HepG2 (cell line): ENCODE data around the gene GRAMD1B. TPM values are rescaled to one million over a fixed set of nuclear protein-coding genes. Genes with fewer than 3 reads are reported as not detected.

Source experiments
- ATAC-seq: fragments of 200-7000 bp; cut with Tn5 transposase; 3 replicates; pipeline ENCODE4 v1.9.1; 2020; ENCODE audit warnings: mild to moderate bottlenecking, moderate library complexity
- BruUV-seq: library from RNA; stranded (reverse); fragments of 400-500 nt; replicated peaks from 2 replicates; lab custom pipeline; 2021; lab: Mats Ljungman, UMichigan
- CTCF ChIA-PET: fragments of 300-600 bp; formaldehyde crosslinking; extraction: SDS; loops from one replicate; lab custom pipeline; 2021; ENCODE audit warnings: low total read pairs, inconsistent platforms, low intra/inter-chr PET ratio; lab: Yijun Ruan, JAX
- POLR2A ChIA-PET: fragments of 350-600 bp; sonication (Branson Sonifier 250); formaldehyde crosslinking; loops from one replicate; lab custom pipeline; 2020; ENCODE audit warnings: antibody characterized with exemption, inconsistent platforms; lab: Yijun Ruan, JAX
- DNase-seq: peaks from one replicate; pipeline ENCODE4 v3.0.0-alpha.2; 2015; ENCODE audit warnings: low spot score
- FAIRE-seq: peaks from 3 replicates; lab custom pipeline; 2011; peaks lifted over from hg19 to GRCh38; lab: Jason Lieb, UNC
- H2AFZ ChIP-seq: one replicate; pipeline ENCODE4 v1.6.1; 2011; ENCODE audit warnings: low read length, inconsistent platforms
- H3K27ac ChIP-seq: fragments of 300-600 bp; 3 replicates; pipeline ENCODE4 v1.8.0; 2011; ENCODE audit warnings: mixed run types, mild to moderate bottlenecking, mixed read lengths, low read length, inconsistent platforms; ENCODE audit not compliant: insufficient read depth; ENCODE audit errors: extremely low read length
- H3K27me3 ChIP-seq, 2 experiments: fragments of 200-600 bp in 1 of 2; 2 replicates in 1 of 2; 3 replicates in 1 of 2; pipeline versions ENCODE4 v1.6.0 to v1.8.0; 2011; ENCODE audit warnings: low read length in 2 of 2, mild to moderate bottlenecking in 2 of 2, moderate library complexity in 2 of 2, inconsistent platforms in 1 of 2; ENCODE audit not compliant: insufficient read depth in 2 of 2, control insufficient read depth in 1 of 2
- H3K36me3 ChIP-seq, 2 experiments: fragments of 200-600 bp in 1 of 2; replicated peaks in 1 of 2; 2 replicates in 1 of 2; 3 replicates in 1 of 2; pipeline versions ENCODE4 v1.5.1 to v1.8.0; 2011; ENCODE audit warnings: low read length in 2 of 2, inconsistent platforms in 1 of 2; ENCODE audit not compliant: insufficient read depth in 2 of 2, control insufficient read depth in 1 of 2
- H3K4me1 ChIP-seq: 2 replicates; pipeline ENCODE4 v1.5.1; 2012; ENCODE audit warnings: low read length, inconsistent platforms; ENCODE audit not compliant: insufficient read depth
- H3K4me2 ChIP-seq: 2 replicates; pipeline ENCODE4 v1.6.0; 2011; ENCODE audit warnings: low read depth, low read length, inconsistent platforms
- H3K4me3 ChIP-seq, 3 experiments: fragments of 200-600 bp in 1 of 3; sonication (generic), shearing (Covaris generic) in 1 of 3; replicated peaks in 1 of 3; 2 replicates each; pipeline ENCODE4 v1.5.1; 2011 to 2016; ENCODE audit warnings: low read length in 3 of 3, inconsistent platforms in 2 of 3, low read depth in 2 of 3, mild to moderate bottlenecking in 2 of 3, control low read depth in 1 of 3, mixed read lengths in 1 of 3; ENCODE audit not compliant: insufficient read depth in 1 of 3
- H3K79me2 ChIP-seq: one replicate; pipeline ENCODE4 v1.6.1; 2011; ENCODE audit warnings: low read length, inconsistent platforms; ENCODE audit not compliant: insufficient read depth
- H3K9ac ChIP-seq: 2 replicates; pipeline ENCODE4 v1.6.0; 2011; ENCODE audit warnings: mild to moderate bottlenecking, low read depth, low read length, inconsistent platforms; ENCODE audit not compliant: insufficient read depth
- H3K9me3 ChIP-seq: 2 replicates; pipeline ENCODE4 v1.5.1; 2012; ENCODE audit warnings: mild to moderate bottlenecking, low read length
- H4K20me1 ChIP-seq: 2 replicates; pipeline ENCODE4 v1.6.0; 2011; ENCODE audit warnings: inconsistent platforms, mild to moderate bottlenecking, low read length, moderate library complexity; ENCODE audit not compliant: insufficient read depth
- KAT7 ChIP-seq: IDR thresholded peaks from 2 replicates; pipeline ENCODE4 v1.6.1; 2018; ENCODE audit warnings: borderline replicate concordance, missing compliant biosample characterization
- POLR2G ChIP-seq: fragments of 200-400 bp; formaldehyde crosslinking; IDR thresholded peaks from 2 replicates; pipeline ENCODE4 v1.6.1; 2018; ENCODE audit warnings: mild to moderate bottlenecking, low read depth, low read length, moderate library complexity
- REXO4 ChIP-seq: sonication (generic); formaldehyde crosslinking; IDR thresholded peaks from 2 replicates; pipeline ENCODE4 v1.8.0; 2022; ENCODE audit warnings: missing genetic modification reagents, mild to moderate bottlenecking, borderline replicate concordance
- SOX5 ChIP-seq: IDR thresholded peaks from 2 replicates; pipeline ENCODE4 v1.6.1; 2016; ENCODE audit warnings: borderline replicate concordance
- SP2 ChIP-seq: sonication (generic); formaldehyde crosslinking; IDR thresholded peaks from 2 replicates; pipeline ENCODE4 v1.5.1; 2020; ENCODE audit warnings: mild to moderate bottlenecking, missing genetic modification reagents
- SP4 ChIP-seq: sonication (generic); formaldehyde crosslinking; IDR thresholded peaks from 2 replicates; pipeline ENCODE4 v1.8.1; 2023; ENCODE audit warnings: mild to moderate bottlenecking, missing genetic modification reagents
- ZNF275 ChIP-seq: sonication (generic); formaldehyde crosslinking; IDR thresholded peaks from 2 replicates; pipeline ENCODE4 v1.8.0; 2022; ENCODE audit warnings: missing genetic modification reagents, mild to moderate bottlenecking, inconsistent platforms, borderline replicate concordance
- ZNF614 ChIP-seq: IDR thresholded peaks from 2 replicates; pipeline ENCODE4 v1.6.1; 2018; ENCODE audit warnings: missing biosample characterization, missing genetic modification reagents, inconsistent platforms, borderline replicate concordance
- ZNF674 ChIP-seq: sonication (generic); formaldehyde crosslinking; IDR thresholded peaks from 2 replicates; pipeline ENCODE4 v1.5.0; 2020; ENCODE audit warnings: low read depth, mild to moderate bottlenecking, missing genetic modification reagents
- WGBS: methylation state at CpG from one replicate; pipeline ENCODE4 v1.1.6; 2017; ENCODE audit warnings: low lambda C conversion rate; 5-methylcytosine and 5-hydroxymethylcytosine counted together
- in situ Hi-C: cut with HindIII; loops from 2 replicates; pipeline ENCODE4 v1.10.0; 2017; ENCODE audit warnings: low pct_unique_long_range_greater_than_20kb; ENCODE audit not compliant: extremely low pct_ligation_motif_present
- intact Hi-C: fragments of 100-400 bp; cut with micrococcal nuclease; formaldehyde crosslinking; loops from one replicate; pipeline ENCODE4 v1.10.0; 2022; ENCODE audit not compliant: unreplicated experiment
- polyA plus RNA-seq, 8 experiments: library from polyadenylated mRNA; depleted of rRNA in 3 of 8; stranded (reverse) in 7 of 8; unstranded in 1 of 8; fragments of >200 nt; fragmentation: Illumina TruSeq in 4 of 8; extraction: Trizol in 4 of 8; gene quantifications; 2 replicates each; pipeline versions ENCODE4 v1.2.1 to v1.2.3, GENCODE V29; 2011 to 2016; ENCODE audit warnings: low read depth in 4 of 8, missing spikeins in 1 of 8, mixed read lengths in 1 of 8; ENCODE audit not compliant: insufficient read depth in 1 of 8
- total RNA-seq, 5 experiments: library from RNA; depleted of rRNA; stranded (reverse); fragments of >200 nt; fragmentation: Illumina TruSeq; extraction: Trizol; gene quantifications; 2 replicates each; pipeline ENCODE4 v1.2.3, GENCODE V29; 2016; ENCODE audit warnings: low read depth in 1 of 5
- TF ChIP-seq, protein P1 (sequence below): sonication (generic); formaldehyde crosslinking; IDR thresholded peaks from 2 replicates; pipeline ENCODE4 v1.5.0; 2020; ENCODE audit warnings: mild to moderate bottlenecking, missing genetic modification reagents
- TF ChIP-seq, protein P2 (sequence below): IDR thresholded peaks from 2 replicates; pipeline ENCODE4 v1.6.1; 2012; ENCODE audit warnings: low read length, improper control_type of control experiment
- TF ChIP-seq, protein P3 (sequence below): sonication (generic); formaldehyde crosslinking; conservative IDR thresholded peaks from 2 replicates; pipeline ENCODE4 v1.8.0; 2022; ENCODE audit warnings: missing genetic modification reagents
- TF ChIP-seq, protein P4 (sequence below): sonication (generic); formaldehyde crosslinking; IDR thresholded peaks from 2 replicates; pipeline ENCODE4 v1.4.0; 2020; ENCODE audit warnings: missing genetic modification reagents

GRAMD1B gene
- total and polyA plus RNA-seq, 2 of the 13 experiments (the other 11 are each of a cell fraction or from before 2014, with no cell fraction given) = 0.12 TPM; not detected in 1

DNA sequence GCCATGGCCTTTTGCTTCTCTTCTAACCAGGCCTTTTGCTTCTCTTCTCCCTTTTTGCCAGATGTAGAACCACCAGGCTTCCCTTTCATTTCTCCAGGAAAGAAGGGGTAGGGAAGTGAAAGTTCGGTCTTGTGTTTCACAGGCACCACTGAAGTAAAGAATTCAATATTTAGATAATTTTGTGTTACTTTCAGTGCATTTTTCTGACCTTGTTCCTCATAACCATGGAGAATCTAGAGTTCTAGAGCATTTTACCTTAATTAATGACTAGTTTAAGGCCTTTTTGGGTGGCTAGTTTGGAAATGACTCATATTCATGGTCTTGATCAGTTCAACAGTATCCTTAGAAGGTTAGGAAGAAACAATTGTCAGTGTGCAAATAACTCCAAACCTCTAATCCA is 22.7 kb downstream of the GRAMD1B start:
- ChIA-PET CTCF (no interaction called here), POLR2A (no interaction called here)
- Histone ChIP-seq H3K79me2 (no peaks in the 10 kb centered on the region), H3K27me3 (peaks cover 0 to 10% of the 10 kb centered on the region in 2 experiments; a peak in 2 of 5 replicates), H4K20me1 (no peaks in the 10 kb centered on the region), H3K27ac (no peak overlapping the region), H3K4me2 (no peak overlapping the region), H3K4me1 (no peaks in the 10 kb centered on the region), H2AFZ (no peak overlapping the region), H3K4me3 (no peak overlapping the region), H3K9me3 (no peaks in the 10 kb centered on the region), H3K9ac (no peak overlapping the region), H3K36me3 (no peaks in the 10 kb centered on the region)
- intact Hi-C loops (no loop called here), in situ Hi-C loops (no loop called here)
- BruUV-seq = no TSS peak
- no peak for FAIRE-seq
- WGBS = 0% methylated on average over 1 of the region's 1 CpG
- DNase-seq = no peak
- ATAC-seq = no peak
- TF ChIP-seq, protein P1, sequence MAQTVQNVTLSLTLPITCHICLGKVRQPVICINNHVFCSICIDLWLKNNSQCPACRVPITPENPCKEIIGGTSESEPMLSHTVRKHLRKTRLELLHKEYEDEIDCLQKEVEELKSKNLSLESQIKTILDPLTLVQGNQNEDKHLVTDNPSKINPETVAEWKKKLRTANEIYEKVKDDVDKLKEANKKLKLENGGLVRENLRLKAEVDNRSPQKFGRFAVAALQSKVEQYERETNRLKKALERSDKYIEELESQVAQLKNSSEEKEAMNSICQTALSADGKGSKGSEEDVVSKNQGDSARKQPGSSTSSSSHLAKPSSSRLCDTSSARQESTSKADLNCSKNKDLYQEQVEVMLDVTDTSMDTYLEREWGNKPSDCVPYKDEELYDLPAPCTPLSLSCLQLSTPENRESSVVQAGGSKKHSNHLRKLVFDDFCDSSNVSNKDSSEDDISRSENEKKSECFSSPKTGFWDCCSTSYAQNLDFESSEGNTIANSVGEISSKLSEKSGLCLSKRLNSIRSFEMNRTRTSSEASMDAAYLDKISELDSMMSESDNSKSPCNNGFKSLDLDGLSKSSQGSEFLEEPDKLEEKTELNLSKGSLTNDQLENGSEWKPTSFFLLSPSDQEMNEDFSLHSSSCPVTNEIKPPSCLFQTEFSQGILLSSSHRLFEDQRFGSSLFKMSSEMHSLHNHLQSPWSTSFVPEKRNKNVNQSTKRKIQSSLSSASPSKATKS (CRISPR knock-in tag) = no peak
- TF ChIP-seq, protein P2, sequence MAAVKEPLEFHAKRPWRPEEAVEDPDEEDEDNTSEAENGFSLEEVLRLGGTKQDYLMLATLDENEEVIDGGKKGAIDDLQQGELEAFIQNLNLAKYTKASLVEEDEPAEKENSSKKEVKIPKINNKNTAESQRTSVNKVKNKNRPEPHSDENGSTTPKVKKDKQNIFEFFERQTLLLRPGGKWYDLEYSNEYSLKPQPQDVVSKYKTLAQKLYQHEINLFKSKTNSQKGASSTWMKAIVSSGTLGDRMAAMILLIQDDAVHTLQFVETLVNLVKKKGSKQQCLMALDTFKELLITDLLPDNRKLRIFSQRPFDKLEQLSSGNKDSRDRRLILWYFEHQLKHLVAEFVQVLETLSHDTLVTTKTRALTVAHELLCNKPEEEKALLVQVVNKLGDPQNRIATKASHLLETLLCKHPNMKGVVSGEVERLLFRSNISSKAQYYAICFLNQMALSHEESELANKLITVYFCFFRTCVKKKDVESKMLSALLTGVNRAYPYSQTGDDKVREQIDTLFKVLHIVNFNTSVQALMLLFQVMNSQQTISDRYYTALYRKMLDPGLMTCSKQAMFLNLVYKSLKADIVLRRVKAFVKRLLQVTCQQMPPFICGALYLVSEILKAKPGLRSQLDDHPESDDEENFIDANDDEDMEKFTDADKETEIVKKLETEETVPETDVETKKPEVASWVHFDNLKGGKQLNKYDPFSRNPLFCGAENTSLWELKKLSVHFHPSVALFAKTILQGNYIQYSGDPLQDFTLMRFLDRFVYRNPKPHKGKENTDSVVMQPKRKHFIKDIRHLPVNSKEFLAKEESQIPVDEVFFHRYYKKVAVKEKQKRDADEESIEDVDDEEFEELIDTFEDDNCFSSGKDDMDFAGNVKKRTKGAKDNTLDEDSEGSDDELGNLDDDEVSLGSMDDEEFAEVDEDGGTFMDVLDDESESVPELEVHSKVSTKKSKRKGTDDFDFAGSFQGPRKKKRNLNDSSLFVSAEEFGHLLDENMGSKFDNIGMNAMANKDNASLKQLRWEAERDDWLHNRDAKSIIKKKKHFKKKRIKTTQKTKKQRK = no peak
- TF ChIP-seq KAT7 (CRISPR knock-in tag) (no peak), ZNF275 (no peak), SP4 (CRISPR knock-in tag) (no peak), POLR2G (no peak), SP2 (CRISPR knock-in tag) (no peak), REXO4 (CRISPR knock-in tag) (no peak), ZNF614 (CRISPR knock-in tag) (no peak), SOX5 (CRISPR knock-in tag) (no peak), ZNF674 (CRISPR knock-in tag) (no peak)
- TF ChIP-seq, protein P3, sequence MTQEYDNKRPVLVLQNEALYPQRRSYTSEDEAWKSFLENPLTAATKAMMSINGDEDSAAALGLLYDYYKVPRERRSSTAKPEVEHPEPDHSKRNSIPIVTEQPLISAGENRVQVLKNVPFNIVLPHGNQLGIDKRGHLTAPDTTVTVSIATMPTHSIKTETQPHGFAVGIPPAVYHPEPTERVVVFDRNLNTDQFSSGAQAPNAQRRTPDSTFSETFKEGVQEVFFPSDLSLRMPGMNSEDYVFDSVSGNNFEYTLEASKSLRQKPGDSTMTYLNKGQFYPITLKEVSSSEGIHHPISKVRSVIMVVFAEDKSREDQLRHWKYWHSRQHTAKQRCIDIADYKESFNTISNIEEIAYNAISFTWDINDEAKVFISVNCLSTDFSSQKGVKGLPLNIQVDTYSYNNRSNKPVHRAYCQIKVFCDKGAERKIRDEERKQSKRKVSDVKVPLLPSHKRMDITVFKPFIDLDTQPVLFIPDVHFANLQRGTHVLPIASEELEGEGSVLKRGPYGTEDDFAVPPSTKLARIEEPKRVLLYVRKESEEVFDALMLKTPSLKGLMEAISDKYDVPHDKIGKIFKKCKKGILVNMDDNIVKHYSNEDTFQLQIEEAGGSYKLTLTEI (CRISPR knock-in tag) = no peak
- TF ChIP-seq, protein P4, sequence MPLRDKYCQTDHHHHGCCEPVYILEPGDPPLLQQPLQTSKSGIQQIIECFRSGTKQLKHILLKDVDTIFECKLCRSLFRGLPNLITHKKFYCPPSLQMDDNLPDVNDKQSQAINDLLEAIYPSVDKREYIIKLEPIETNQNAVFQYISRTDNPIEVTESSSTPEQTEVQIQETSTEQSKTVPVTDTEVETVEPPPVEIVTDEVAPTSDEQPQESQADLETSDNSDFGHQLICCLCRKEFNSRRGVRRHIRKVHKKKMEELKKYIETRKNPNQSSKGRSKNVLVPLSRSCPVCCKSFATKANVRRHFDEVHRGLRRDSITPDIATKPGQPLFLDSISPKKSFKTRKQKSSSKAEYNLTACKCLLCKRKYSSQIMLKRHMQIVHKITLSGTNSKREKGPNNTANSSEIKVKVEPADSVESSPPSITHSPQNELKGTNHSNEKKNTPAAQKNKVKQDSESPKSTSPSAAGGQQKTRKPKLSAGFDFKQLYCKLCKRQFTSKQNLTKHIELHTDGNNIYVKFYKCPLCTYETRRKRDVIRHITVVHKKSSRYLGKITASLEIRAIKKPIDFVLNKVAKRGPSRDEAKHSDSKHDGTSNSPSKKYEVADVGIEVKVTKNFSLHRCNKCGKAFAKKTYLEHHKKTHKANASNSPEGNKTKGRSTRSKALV (CRISPR knock-in tag) = no peak
